Large intestine (tissue), 3 donors: Measurements from ENCODE around the gene ALKBH7. TPM values are rescaled to one million over a fixed set of nuclear protein-coding genes. Genes with fewer than 3 reads are reported as not detected.
"Not testable (repeated sequence)": the region's sequence is repeated elsewhere in the genome, so short reads cannot be mapped to it uniquely, and the experiment has no call there.

Source experiments
- DNase-seq, 2 donors: peaks; one replicate each; pipeline versions ENCODE4 v3.0.0 to v3.0.0-alpha.2; 2013
- H3K27ac ChIP-seq: one replicate; pipeline ENCODE4 v1.5.1; 2013; ENCODE audit warnings: low read length
- H3K27me3 ChIP-seq: 2 replicates; pipeline ENCODE4 v1.6.1; 2013; ENCODE audit warnings: low read length; ENCODE audit not compliant: control insufficient read depth, insufficient read depth
- H3K36me3 ChIP-seq: 2 replicates; pipeline ENCODE4 v1.6.1; 2013; ENCODE audit warnings: low read length; ENCODE audit not compliant: control insufficient read depth, insufficient read depth
- H3K4me1 ChIP-seq: one replicate; pipeline ENCODE4 v1.6.1; 2013; ENCODE audit warnings: low read length; ENCODE audit not compliant: control insufficient read depth, insufficient read depth
- H3K4me3 ChIP-seq: one replicate; pipeline ENCODE4 v1.5.1; 2013; ENCODE audit warnings: low read length
- H3K9me3 ChIP-seq: one replicate; pipeline ENCODE4 v1.6.1; 2013; ENCODE audit warnings: mild to moderate bottlenecking, low read depth, low read length, moderate library complexity; ENCODE audit not compliant: control insufficient read depth
- WGBS: methylation state at CpG from one replicate; pipeline ENCODE4 v1.1.5; 2013; ENCODE audit warnings: low lambda C conversion rate; ENCODE audit not compliant: insufficient coverage; 5-methylcytosine and 5-hydroxymethylcytosine counted together
- polyA plus RNA-seq: library from polyadenylated mRNA; unstranded; fragments of 120-200 nt; gene quantifications from one replicate; pipeline ENCODE4 v1.2.1, GENCODE V29; 2013

Gene ALKBH7
- polyA plus RNA-seq, 1 donor = 97.9 TPM

- DNase-seq, H3K27me3 ChIP-seq, H3K4me1 ChIP-seq, H3K36me3 ChIP-seq, H3K4me3 ChIP-seq, H3K27ac ChIP-seq, H3K9me3 ChIP-seq: not testable (repeated sequence)
- no CpG with 5 or more reads among the region's 2 CpGs for WGBS
Measured at GRCh38 chr19:6349271-6349670, 23.3 kb upstream of the ALKBH7 start.

DNA sequence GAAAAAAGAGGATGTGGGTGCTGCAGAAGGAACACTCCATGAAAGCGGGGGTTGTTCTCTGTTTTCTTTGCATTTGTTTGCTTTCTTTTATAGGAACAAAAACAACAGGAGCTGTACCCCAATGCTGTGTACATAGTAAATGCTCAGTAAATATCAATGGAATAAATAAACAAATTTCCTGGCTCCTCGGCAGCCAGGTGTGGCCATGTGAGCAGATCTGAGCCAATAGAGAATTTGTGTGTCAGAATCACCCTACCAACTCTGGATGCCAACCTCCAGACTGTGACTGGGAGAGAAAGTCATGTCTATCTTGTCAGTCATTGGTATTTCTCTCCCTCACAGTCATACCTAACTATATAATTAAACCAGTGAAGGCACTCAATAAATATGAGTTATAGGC, 21.9 kb upstream of the ALKBH7 start:
- H3K4me3 ChIP-seq = no peak overlapping the region
- H3K9me3 ChIP-seq = no peaks in the 10 kb centered on the region
- H3K27me3 ChIP-seq = no peaks in the 10 kb centered on the region
- H3K36me3 ChIP-seq = no peaks in the 10 kb centered on the region
- DNase-seq = no peak
- H3K27ac ChIP-seq = no peak overlapping the region
- H3K4me1 ChIP-seq = no peaks in the 10 kb centered on the region
- WGBS = 57% methylated on average over 1 of the region's 2 CpGs

DNA sequence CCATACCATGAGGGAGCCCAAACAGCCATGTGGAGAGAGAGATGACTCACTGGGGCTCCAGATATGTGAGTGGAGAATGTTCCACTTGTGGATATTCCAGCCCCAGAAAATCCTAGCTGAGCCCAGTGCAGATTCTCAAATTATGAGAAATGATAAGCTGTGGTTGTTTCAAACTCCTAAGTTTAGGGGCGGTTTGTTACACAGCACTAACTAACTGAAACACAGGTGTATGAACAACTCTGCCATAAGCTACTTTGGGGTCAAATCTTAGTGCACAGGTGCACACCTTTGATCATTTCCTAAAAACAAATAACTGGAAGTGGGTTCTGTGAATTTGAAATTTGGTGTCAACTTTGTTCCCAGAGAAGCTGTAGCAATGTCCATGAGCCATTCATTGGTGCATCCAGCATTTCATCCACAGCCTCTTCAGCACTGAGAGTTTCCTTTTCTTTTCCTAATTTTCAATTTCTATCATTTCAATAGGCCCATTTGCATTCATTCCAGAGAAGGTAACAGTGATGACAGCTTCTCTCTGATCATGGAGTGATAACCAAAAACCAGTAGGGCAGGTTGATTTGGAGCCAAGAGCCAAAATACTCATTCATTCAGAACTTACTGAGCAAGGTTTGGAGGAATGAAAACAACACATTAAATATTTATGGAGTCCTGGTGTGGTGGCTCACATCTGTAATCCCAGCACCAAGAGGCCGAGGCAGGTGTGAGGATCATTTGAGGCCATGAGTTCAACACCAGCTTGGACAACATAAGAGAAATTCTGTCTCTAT, 20.0 kb upstream of the ALKBH7 start:
- 100% methylated on average over 1 of the region's 2 CpGs for WGBS
- no peak for DNase-seq
- Histone ChIP-seq H3K9me3 (no peaks in the 10 kb centered on the region), H3K4me1 (no peaks in the 10 kb centered on the region), H3K4me3 (no peak overlapping the region), H3K27me3 (no peaks in the 10 kb centered on the region), H3K36me3 (no peaks in the 10 kb centered on the region), H3K27ac (no peak overlapping the region)

- no peaks in the 10 kb centered on the region for H3K27me3 ChIP-seq
- no peaks in the 10 kb centered on the region for H3K9me3 ChIP-seq
- H3K4me3 ChIP-seq = no peak overlapping the region
- WGBS = 25% methylated on average over 1 of the region's 4 CpGs
- H3K36me3 ChIP-seq = no peaks in the 10 kb centered on the region
- H3K4me1 ChIP-seq = no peaks in the 10 kb centered on the region
- no peak overlapping the region for H3K27ac ChIP-seq
- DNase-seq = no peak
Measured at GRCh38 chr19:6354098-6354674, 18.4 kb upstream of the ALKBH7 start.

DNA sequence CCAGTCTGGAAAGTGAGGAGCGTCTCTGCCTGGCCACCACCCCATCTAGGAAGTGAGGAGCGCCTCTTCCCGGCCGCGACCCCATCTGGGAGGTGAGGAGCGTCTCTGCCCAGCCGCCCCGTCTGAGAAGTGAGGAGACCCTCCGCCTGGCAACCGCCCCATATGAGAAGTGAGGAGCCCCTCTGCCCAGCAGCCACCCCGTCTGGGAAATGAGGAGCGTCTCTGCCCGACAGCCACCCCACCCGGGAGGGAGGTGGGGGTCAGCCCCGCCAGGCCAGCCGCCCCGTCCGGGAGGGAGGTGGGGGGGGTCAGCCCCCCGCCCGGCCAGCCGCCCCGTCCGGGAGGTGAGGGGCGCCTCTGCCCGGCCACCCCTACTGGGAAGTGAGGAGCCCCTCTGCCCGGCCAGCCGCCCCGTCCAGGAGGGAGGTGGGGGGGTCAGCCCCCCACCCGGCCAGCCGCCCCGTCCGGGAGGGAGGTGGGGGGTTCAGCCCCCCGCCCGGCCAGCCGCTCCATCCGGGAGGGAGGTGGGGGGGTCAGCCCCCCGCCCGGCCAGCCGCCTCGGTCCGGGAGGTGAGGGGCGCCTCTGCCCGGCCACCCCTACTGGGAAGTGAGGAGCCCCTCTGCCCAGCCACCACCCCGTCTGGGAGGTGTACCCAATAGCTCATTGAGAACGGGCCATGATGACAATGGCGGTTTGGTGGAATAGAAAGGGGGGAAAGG, 17.1 kb upstream of the ALKBH7 start:
- H3K9me3 ChIP-seq, DNase-seq, H3K27me3 ChIP-seq, H3K36me3 ChIP-seq, H3K27ac ChIP-seq, H3K4me3 ChIP-seq, H3K4me1 ChIP-seq: not testable (repeated sequence)
- WGBS = no CpG with 5 or more reads among the region's 46 CpGs

DNA sequence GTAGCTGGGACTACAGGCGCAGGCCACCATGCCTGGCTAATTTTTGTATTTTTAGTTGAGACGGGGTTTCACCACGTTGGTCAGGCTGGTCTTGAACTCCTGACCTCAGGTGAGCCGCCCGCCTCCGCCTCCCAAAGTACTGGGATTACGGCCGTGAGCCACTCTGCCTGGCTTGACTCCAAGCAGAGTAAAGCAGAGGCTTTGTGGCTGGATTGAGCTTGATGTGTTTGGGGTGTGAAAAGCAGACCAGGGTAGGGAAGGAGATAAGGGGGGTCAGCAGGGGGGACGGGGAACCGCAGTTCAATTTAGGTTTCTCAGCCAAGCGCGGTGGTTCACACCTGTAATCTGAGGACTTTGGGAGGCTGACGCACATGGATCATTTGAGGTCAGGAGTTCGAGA, 15.4 kb upstream of the ALKBH7 start:
- H3K27me3 ChIP-seq = no peaks in the 10 kb centered on the region
- H3K36me3 ChIP-seq = no peaks in the 10 kb centered on the region
- no CpG with 5 or more reads among the region's 14 CpGs for WGBS
- DNase-seq = no peak
- no peak overlapping the region for H3K27ac ChIP-seq
- no peak overlapping the region for H3K4me3 ChIP-seq
- no peaks in the 10 kb centered on the region for H3K9me3 ChIP-seq
- H3K4me1 ChIP-seq = no peaks in the 10 kb centered on the region

GRCh38 chr19:6358003-6358402, 14.6 kb upstream of the ALKBH7 start:
- H3K4me1 ChIP-seq = peaks cover 2% of the 10 kb centered on the region
- H3K27me3 ChIP-seq = no peaks in the 10 kb centered on the region
- no peak overlapping the region for H3K27ac ChIP-seq
- H3K4me3 ChIP-seq = no peak overlapping the region
- no peaks in the 10 kb centered on the region for H3K9me3 ChIP-seq
- no CpG with 5 or more reads among the region's 9 CpGs for WGBS
- DNase-seq = no peak
- no peaks in the 10 kb centered on the region for H3K36me3 ChIP-seq

- Histone ChIP-seq H3K27ac (no peak overlapping the region), H3K36me3 (peaks cover 8% of the 10 kb centered on the region), H3K4me3 (no peak overlapping the region), H3K27me3 (no peaks in the 10 kb centered on the region), H3K4me1 (peaks cover 2% of the 10 kb centered on the region), H3K9me3 (no peaks in the 10 kb centered on the region)
- DNase-seq = no peak
- WGBS = no CpG with 5 or more reads among the region's 5 CpGs
Measured at GRCh38 chr19:6359568-6360341, 12.8 kb upstream of the ALKBH7 start.

- not testable (repeated sequence) for H3K9me3 ChIP-seq, H3K27me3 ChIP-seq, H3K27ac ChIP-seq, DNase-seq, H3K4me1 ChIP-seq, H3K4me3 ChIP-seq
- 100% methylated on average over 2 of the region's 12 CpGs for WGBS
- peaks cover 15% of the 10 kb centered on the region for H3K36me3 ChIP-seq
Measured at GRCh38 chr19:6360445-6360844, 12.1 kb upstream of the ALKBH7 start.

DNA sequence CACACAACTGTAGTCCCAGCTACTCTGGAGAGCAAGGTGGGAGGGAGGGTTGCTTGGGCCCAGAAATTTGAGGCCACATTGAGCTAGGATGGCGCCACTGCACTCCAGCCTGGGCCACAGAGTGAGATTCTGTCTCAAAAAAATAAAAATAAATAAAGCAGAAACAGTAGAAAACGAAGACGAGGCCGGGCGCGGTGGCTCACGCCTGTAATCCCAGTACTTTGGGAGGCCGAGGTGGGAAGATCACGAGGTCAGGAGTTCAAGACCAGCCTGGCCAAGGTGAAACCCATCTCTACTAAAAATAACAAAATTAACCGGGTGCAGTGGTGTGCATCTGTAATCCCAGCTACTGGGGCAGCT, 11.8 kb upstream of the ALKBH7 start:
- H3K27me3 ChIP-seq, H3K9me3 ChIP-seq, H3K4me1 ChIP-seq, H3K27ac ChIP-seq, DNase-seq: not testable (repeated sequence)
- H3K36me3 ChIP-seq = peaks cover 19% of the 10 kb centered on the region
- H3K4me3 ChIP-seq = peak overlapping the region; percentile 98
- 100% methylated on average over 1 of the region's 10 CpGs for WGBS
